Amygdala (tissue), 56 donors: ENCODE results near the gene UNG.
A peak's percentile ranks its signal among the peaks of the same experiment; 100 is the strongest.

Source experiments
- DNase-seq, 56 donors: peaks; one replicate each; lab custom pipeline; 2025; lab: John Stamatoyannopoulos, UW

UNG gene

GRCh38 chr12:109151457-109151856 is 54.1 kb downstream of the UNG start:
- DNase-seq, result no peak

- peak in 1 of 56 donors; percentile 25 for DNase-seq
These were observed 56.5 kb downstream of the UNG start for GRCh38 chr12:109153821-109154441.

- DNase-seq, result peak in 55 of 56 donors; percentile 11 to 87 (median 66)
These were observed 57.3 kb downstream of the UNG start for GRCh38 chr12:109154451-109155438.

GRCh38 chr12:109156036-109156435 is 58.6 kb downstream of the UNG start:
- DNase-seq, result no peak

- DNase-seq, result no peak
These were observed 59.2 kb downstream of the UNG start for GRCh38 chr12:109156586-109156985.

GRCh38 chr12:109157986-109158385 is 60.6 kb downstream of the UNG start:
- no peak for DNase-seq

- DNase-seq, result no peak
These were observed 63.0 kb downstream of the UNG start for GRCh38 chr12:109160433-109160832.
